RWPE1 (cell line): Measurements from ENCODE around the gene DUSP6.
A peak's percentile ranks its signal among the peaks of the same experiment; 100 is the strongest.

ENCODE experiments used
- CTCF ChIA-PET: fragments of 350-600 bp; sonication (Branson Sonifier 250); formaldehyde crosslinking; extraction: SDS; loops from one replicate; lab custom pipeline; 2021; lab: Yijun Ruan, JAX
- POLR2A ChIA-PET: fragments of 400-600 bp; formaldehyde crosslinking; extraction: SDS; loops from one replicate; lab custom pipeline; 2020; ENCODE audit warnings: antibody characterized with exemption; ENCODE audit not compliant: low non-redundant PET; lab: Yijun Ruan, JAX
- DNase-seq: peaks from one replicate; pipeline ENCODE4 v3.0.0; 2012; ENCODE audit warnings: low spot score
- H3K27ac ChIP-seq: fragments of 450-650 bp; 2 replicates; pipeline ENCODE4 v1.5.1; 2017
- TF ChIP-seq, protein P1 (sequence below): fragments of 450-650 bp; conservative IDR thresholded peaks from 2 replicates; pipeline ENCODE4 v1.5.1; 2017; ENCODE audit warnings: low read depth, mild to moderate bottlenecking

Gene DUSP6

DNA sequence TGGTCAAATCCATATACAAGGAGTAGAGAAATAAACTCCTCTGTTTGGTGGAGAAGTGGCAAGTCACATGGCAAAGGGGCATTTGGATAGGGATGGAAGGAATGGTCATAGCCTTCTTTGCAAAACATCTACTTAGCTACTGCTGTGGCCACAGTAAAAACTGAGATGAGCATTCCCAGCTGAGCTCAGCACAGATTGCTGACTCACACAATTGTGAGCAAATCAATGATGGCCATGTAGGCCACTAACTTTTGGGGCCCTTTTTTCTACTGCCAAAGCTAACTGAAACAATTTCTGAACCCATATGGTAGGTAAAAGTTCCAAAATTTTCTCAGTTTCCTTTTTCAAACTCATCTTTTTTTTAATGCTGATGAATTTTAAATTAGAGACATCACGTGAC lies 31.6 kb downstream of the DUSP6 start:
- POLR2A ChIA-PET = interaction anchor here (0.6 kb wide), 1 partner anchor 27 kb away, joined by 3 read pairs; no protein-coding TSS in a partner anchor
- CTCF ChIA-PET = no interaction called here
- no peak for DNase-seq
- TF ChIP-seq, protein P1, sequence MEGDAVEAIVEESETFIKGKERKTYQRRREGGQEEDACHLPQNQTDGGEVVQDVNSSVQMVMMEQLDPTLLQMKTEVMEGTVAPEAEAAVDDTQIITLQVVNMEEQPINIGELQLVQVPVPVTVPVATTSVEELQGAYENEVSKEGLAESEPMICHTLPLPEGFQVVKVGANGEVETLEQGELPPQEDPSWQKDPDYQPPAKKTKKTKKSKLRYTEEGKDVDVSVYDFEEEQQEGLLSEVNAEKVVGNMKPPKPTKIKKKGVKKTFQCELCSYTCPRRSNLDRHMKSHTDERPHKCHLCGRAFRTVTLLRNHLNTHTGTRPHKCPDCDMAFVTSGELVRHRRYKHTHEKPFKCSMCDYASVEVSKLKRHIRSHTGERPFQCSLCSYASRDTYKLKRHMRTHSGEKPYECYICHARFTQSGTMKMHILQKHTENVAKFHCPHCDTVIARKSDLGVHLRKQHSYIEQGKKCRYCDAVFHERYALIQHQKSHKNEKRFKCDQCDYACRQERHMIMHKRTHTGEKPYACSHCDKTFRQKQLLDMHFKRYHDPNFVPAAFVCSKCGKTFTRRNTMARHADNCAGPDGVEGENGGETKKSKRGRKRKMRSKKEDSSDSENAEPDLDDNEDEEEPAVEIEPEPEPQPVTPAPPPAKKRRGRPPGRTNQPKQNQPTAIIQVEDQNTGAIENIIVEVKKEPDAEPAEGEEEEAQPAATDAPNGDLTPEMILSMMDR = no peak
- no peak overlapping the region for H3K27ac ChIP-seq

DNA sequence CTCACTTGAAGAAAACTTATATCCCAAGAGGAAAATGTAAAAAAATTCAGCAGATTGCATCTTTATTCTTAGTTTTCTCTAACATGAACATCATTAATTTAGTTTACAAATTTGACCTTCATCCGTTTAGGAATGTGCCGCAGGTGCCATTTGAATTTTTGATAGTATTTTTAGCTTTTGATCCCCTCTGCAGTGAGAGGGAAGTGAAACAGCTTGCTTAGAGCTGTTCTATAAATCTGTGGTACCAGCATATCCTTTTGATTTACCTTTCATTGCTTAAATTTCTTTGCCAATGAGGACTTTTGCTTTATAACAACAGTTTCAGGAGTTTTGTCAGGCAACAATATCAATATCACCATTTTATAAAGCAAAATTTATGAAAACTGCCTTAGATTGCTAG lies 32.7 kb downstream of the DUSP6 start:
- H3K27ac ChIP-seq = no peak overlapping the region

DNA sequence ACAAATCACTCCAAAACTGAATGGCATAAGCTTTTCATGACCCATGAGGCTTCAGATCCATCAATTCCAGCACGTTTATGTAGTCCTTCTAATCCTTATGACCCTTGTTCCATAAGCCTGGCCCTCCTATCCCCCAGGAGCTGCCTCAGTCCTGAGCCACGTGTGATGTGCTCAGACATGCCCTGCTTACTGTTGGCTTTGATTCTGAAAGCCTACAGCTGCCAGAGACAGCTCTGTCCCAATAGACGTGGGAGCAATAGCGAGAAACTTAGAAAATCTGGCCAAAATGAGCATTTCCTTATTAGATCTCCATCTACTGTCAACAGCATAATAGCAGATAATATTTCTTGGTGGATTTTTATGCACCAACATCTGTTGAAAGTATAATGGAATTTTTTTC lies 33.2 kb downstream of the DUSP6 start:
- DNase-seq = peak; percentile 26
- POLR2A ChIA-PET = interaction anchor here (0.6 kb wide), 1 partner anchor 119 kb away, joined by 4 read pairs; no protein-coding TSS in a partner anchor
- CTCF ChIA-PET = interaction anchor here (1.3 kb wide), 1 partner anchor 20 kb away, joined by 3 read pairs; no protein-coding TSS in a partner anchor
- TF ChIP-seq, protein P1 = no peak
- H3K27ac ChIP-seq = no peak overlapping the region

More for the DNA sequence above, 32.7 kb downstream of the DUSP6 start:
- TF ChIP-seq, protein P1 = no peak
- POLR2A ChIA-PET = interaction anchor here (0.6 kb wide), 1 partner anchor 118 kb away, joined by 4 read pairs; no protein-coding TSS in a partner anchor
- DNase-seq = no peak
- CTCF ChIA-PET = interaction anchor here (1.3 kb wide), 1 partner anchor 20 kb away, joined by 3 read pairs; no protein-coding TSS in a partner anchor

DNA sequence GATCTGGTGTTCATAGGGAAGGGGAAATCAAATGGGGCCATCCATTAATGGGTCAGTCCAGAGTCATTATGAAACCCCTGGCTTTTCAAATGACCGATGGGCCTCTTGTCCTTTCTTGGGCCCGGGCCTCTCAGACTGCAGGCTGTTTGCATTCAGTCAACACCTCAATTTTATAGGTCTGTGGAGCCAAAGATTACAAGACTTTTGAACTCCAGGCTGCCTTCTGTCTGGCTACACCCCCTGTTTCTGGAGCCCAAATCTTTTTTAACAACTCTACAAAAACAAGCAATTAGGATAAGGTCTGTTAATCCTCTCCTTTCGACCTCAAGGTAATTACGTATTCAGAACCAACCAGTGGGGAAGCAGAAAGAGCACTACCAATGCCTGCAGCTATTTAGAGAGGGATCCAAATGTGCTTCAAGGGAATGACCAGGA lies 35.6 kb downstream of the DUSP6 start:
- no peak overlapping the region for H3K27ac ChIP-seq
- DNase-seq = no peak
- TF ChIP-seq, protein P1 = no peak
- ChIA-PET CTCF (interaction anchor here (0.6 kb wide), 1 partner anchor 1414 kb away, joined by 3 read pairs; no protein-coding TSS in a partner anchor), POLR2A (no interaction called here)

DNA sequence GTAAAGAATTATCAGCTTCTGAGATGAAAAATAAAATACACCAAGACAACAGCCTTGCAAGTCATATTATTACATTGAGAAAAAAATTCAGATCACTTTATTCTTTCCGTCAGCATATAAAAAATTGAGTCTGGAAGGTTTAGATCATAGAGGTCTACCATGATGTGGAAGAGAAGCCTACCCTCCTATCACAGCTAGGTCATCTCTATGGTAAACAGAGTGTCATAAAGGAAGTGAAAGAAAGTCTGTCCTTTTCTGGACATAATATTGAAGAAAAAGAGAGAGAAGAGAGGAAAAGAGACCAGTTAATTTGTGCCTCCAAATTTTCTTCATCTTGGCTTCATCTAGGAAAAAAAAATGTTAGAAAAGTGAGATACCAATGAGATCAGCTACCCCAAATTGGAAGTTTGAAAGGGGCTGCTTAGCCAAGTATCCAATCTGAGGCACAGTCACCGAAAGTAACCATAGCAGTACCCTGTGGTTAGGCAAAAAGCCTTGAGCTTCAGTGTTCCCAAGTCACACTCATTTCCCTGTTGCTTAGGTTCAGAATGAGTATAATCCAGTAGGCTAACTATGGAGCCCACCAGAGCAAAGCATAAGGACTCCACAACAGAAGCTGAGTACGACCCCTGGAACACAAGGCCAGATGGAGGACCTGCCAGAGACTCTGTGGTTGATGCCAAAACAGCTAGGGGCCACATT lies 38.1 kb downstream of the DUSP6 start:
- H3K27ac ChIP-seq = no peak overlapping the region
- ChIA-PET CTCF (interaction anchor here (0.6 to 0.7 kb wide), 2 partner anchors 18 to 675 kb away, joined by 4 read pairs; no protein-coding TSS in a partner anchor), POLR2A (no interaction called here)
- DNase-seq = no peak
- TF ChIP-seq, protein P1 = no peak

DNA sequence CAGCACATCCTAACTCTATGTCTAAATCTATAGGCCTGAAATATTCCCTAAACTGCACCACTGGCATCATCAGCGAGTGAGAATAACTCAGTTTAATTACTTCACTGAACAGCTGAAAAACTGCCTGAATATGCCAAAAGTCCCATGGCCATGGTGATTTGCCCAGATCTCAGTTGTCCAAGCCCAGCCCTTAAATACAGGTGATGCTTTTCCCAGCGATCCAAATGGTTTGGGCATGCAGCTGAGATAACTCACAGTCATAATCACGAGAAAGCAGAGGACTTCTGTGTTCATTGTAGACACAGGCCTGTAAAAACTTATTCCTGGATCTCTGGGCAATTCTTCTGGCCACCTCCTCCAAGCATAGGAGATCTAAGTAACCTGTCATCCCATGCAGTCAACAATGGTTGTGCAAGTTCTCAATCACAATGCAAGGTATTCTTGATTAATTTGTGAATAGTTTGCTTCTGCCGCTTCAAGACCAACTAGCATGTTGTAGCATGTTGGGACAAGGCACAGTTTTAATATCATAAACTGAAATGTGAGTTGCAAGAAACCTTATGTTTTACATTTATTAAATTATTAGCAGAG lies 40.5 kb downstream of the DUSP6 start:
- TF ChIP-seq, protein P1 = no peak
- POLR2A ChIA-PET = no interaction called here
- CTCF ChIA-PET = interaction anchor here (0.8 kb wide), 1 partner anchor 71 kb away, joined by 4 read pairs; no protein-coding TSS in a partner anchor
- peak; percentile 3 for DNase-seq
- H3K27ac ChIP-seq = no peak overlapping the region
